HL-60 (cell line): ENCODE data around the gene SH3RF1.
"Not testable (repeated sequence)": the region's sequence is repeated elsewhere in the genome, so short reads cannot be mapped to it uniquely, and the experiment has no call there.

Experiments
- DNase-seq, 2 experiments: peaks; one replicate each; pipeline ENCODE4 v3.0.0-alpha.2; 2010 to 2020; ENCODE audit warnings: low read depth in 1 of 2, low spot score in 1 of 2
- H3K27ac ChIP-seq: fragments of 250-450 bp; sonication (Bioruptor Pico); replicated peaks from 2 replicates; pipeline ENCODE4 v1.5.1; 2020; ENCODE audit warnings: mild to moderate bottlenecking, moderate library complexity
- H3K27me3 ChIP-seq: fragments of 250-450 bp; sonication (Bioruptor Pico); 2 replicates; pipeline ENCODE4 v1.5.1; 2021; ENCODE audit warnings: mild to moderate bottlenecking, moderate library complexity; ENCODE audit not compliant: insufficient read depth, poor library complexity, severe bottlenecking
- H3K4me3 ChIP-seq: replicated peaks from 2 replicates; pipeline ENCODE4 v1.5.1; 2011; ENCODE audit warnings: mild to moderate bottlenecking, control low read depth, low read length; ENCODE audit not compliant: insufficient read depth
- CTCF ChIP-seq: IDR thresholded peaks from one replicate; pipeline ENCODE4 v1.5.1; 2011; ENCODE audit warnings: low read length, control low read depth, inconsistent platforms; ENCODE audit not compliant: insufficient read depth
- GABPA ChIP-seq: IDR thresholded peaks from 2 replicates; pipeline ENCODE4 v1.6.1; 2012; ENCODE audit warnings: low read depth
- POLR2AphosphoS5 ChIP-seq: IDR thresholded peaks from 2 replicates; pipeline ENCODE4 v1.6.1; 2012; ENCODE audit warnings: low read depth
- REST ChIP-seq: IDR thresholded peaks from 2 replicates; pipeline ENCODE4 v1.6.1; 2012; ENCODE audit warnings: low read depth; ENCODE audit not compliant: insufficient replicate concordance
- SPI1 ChIP-seq: IDR thresholded peaks from 2 replicates; pipeline ENCODE4 v1.6.1; 2012; ENCODE audit warnings: low read depth, mild to moderate bottlenecking, borderline replicate concordance

The SH3RF1 gene

GRCh38 chr4:169278624-169279023, 7.9 kb upstream of the SH3RF1 start:
- DNase-seq = no peak
- no peak overlapping the region for H3K27ac ChIP-seq
- TF ChIP-seq POLR2AphosphoS5 = no peak
- TF ChIP-seq REST = no peak
- no peak for TF ChIP-seq CTCF
- no peak for TF ChIP-seq GABPA
- no peak for TF ChIP-seq SPI1
- H3K27me3 ChIP-seq = no peaks in the 10 kb centered on the region
- no peak overlapping the region for H3K4me3 ChIP-seq

GRCh38 chr4:169277838-169278237, 7.1 kb upstream of the SH3RF1 start:
- not testable (repeated sequence) for H3K27ac ChIP-seq, H3K27me3 ChIP-seq, DNase-seq, H3K4me3 ChIP-seq

- TF ChIP-seq POLR2AphosphoS5 (no peak), SPI1 (no peak), GABPA (no peak), REST (no peak), CTCF (no peak)
Measured at GRCh38 chr4:169275180-169275579, 4.4 kb upstream of the SH3RF1 start.

GRCh38 chr4:169274033-169274432, 3.3 kb upstream of the SH3RF1 start:
- DNase-seq = no peak
- Histone ChIP-seq H3K27me3 (peaks cover 8% of the 10 kb centered on the region), H3K4me3 (no peak overlapping the region), H3K27ac (no peak overlapping the region)
- TF ChIP-seq REST (no peak), CTCF (no peak), GABPA (no peak), POLR2AphosphoS5 (no peak), SPI1 (no peak)

More at GRCh38 chr4:169275180-169275579, 4.4 kb upstream of the SH3RF1 start:
- no peak for DNase-seq
- Histone ChIP-seq H3K27me3 (peaks cover 8% of the 10 kb centered on the region), H3K4me3 (no peak overlapping the region), H3K27ac (no peak overlapping the region)
